ENCODE measurements around the gene TIPRL.
"Not testable (repeated sequence)": the region's sequence is repeated elsewhere in the genome, so short reads cannot be mapped to it uniquely, and the experiment has no call there.

Gene TIPRL

DNA sequence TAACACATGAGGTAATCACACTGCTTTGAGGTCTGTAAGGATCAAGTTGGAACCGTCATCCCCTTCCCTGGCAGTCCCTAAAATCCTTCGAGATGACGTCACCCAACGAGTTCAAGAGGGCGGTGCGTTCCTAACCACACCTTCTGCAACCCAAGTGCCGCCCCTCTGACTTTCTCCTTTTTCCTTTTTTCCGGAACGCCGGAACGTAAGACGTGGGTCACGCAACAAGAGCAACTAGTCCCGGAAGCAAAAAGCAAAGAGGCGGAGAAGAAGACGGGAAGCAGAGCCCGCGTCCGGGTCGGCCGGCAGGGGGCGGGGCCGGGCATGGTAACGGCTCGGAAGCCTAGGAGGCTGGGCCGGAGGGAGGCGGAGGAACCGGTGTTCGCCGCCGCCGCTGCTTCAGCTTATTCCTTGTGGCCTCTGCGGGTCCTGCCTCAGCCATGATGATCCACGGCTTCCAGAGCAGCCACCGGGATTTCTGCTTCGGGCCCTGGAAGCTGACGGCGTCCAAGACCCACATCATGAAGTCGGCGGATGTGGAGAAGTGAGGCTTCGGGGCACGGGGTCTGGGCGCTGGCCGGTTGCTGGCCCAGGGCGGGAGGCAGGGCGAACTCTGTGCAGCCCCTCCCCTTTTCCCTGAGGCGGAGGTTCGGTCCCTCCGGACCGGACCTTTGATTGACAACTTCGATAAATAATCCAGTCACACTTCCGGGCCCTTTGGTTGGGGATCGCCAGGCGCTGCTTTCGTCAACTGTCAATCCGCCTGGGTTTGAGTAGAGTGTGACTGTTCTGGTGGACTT, at the start of gene TIPRL:
TIPRL (plus strand) TSS at position 325 of the 800 bp plus-strand sequence; CDS start at position 441, 116 bp downstream.
- DNase-seq (ENCODE audit: low spot score): peak; percentile 95

DNA sequence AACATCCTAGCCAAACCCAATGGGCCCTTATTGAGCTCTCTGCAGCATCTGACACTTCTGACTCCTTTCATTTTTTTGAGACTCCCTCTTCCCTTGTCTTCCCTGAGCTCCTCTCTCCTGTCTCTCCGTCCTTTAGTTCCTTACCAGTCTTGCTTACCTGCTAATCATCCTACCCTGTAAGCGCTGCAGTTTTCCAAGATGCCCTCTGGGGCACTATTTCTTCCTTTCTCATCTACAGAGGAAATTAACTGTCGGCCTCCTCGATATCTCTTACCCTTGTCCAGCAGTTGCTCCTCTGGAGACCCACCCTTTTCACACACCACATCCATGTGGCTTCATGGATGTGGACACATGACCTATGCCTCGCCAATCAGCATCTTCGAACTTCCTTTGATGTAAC, 48.8 kb upstream of the TIPRL start:
- no peak for DNase-seq (ENCODE audit: low spot score)

GRCh38 chr1:168134132-168134531, 44.6 kb upstream of the TIPRL start:
- no peak for DNase-seq (ENCODE audit: low spot score)

DNA sequence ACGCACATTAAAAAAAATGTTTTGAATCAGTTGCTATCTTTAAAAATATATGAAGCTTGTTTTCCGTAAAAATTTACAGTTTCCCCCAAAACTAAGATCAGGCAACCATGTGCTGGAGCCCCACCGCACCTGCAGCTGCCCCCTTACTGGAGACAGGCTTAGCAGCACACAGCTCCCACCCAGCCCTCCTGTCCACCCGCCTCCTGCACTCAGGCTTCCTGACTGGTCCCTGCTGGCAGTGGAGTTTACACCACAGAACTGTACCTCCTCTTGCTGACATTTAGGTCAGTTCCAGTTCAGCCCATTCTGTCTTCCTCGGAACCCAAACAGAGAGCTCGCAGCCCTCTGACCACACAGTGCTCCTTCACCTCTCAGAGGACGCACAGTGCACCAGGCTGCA, 44.1 kb upstream of the TIPRL start:
- no peak for DNase-seq (ENCODE audit: low spot score)

- DNase-seq (ENCODE audit: low spot score): no peak
These were observed 43.4 kb upstream of the TIPRL start for GRCh38 chr1:168135116-168135920.

DNA sequence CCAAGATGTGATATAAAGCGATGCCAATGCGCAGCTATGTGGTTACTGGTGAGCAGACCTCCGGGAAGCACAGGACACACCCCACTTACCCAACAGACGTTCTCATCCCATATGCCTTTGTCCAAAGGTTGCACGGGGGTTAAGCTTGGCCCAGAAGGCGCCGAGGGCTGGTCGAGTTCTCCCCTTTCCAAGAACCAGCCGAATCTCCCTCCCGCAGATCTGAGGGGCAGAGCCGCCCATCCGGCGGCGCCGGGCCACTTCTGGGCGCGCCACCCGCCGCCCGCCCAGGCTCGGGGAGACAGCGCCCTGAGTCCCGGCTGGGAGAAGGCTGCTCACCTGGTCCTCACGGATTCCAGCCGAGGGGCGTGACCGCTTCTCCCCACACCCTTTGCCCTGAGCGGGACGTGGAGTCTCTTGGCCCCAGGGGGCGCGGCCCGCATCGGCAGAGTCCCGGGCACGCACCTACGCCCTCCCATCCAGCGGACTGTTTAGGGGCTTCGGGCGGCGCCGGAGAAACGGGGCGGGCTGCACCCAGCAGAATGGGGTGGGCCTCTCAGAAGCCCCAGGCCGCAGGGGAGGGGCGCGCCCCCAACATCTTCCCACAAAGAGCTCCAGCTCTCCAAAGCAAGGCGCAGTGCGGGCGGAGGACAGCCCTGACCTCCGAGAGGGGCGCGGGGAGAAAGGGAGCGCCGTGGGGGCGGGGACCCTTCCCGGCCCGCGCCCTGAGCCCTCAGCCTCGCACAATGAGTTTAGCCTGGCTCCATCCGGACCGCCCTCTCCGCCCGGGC, 42.6 kb upstream of the TIPRL start:
- no peak for DNase-seq (ENCODE audit: low spot score)

DNA sequence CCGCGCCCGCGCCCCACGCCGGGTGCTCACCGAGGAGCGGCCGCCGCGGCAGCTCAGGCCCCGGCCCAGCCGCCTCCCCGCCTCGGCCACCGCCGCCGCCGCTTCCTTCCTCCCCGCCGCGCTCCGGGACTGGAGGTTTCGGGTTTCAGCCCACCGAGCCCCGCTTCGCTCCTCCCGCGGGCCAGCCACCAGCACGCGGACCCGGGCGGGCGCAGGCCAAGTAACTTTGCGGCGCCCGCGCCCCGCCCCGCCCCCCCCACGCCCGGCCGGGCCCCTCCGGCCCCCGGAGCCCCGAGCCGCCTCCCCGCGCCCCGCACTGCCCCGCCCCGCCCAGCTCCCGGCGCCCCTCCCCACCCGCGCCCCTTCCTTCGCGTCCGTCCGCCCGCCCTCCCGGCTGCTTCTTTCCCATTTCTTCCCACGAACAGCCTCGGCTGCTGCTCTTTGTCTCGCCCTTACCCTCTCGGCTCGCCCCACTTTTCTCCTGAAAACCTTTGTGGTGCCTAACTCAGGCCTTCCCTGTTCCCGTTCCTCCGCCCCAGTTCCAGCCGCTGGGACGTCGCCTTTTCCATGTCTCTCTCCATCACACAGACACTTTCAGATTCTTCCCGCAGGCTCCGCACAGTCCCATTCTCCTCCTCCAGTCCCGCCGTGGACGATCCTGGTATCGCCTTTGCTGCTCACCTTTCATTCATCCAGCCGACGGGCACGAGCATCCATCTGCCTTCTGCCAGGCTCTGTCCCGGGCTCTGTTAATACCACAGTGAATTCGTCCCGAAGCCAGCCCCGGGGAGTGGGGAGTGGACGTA, 41.9 kb upstream of the TIPRL start, which contains the start of gene GPR161:
GPR161 (minus strand) TSS at position 222 of the 806 bp plus-strand sequence. CDS start 32,080 bp downstream, outside the sequence.
- no peak for DNase-seq (ENCODE audit: low spot score)

- DNase-seq (ENCODE audit: low spot score): no peak
These were observed 41.3 kb upstream of the TIPRL start for GRCh38 chr1:168137515-168137821.

- DNase-seq (ENCODE audit: low spot score): no peak
These were observed 40.6 kb upstream of the TIPRL start for GRCh38 chr1:168138134-168138533.

DNA sequence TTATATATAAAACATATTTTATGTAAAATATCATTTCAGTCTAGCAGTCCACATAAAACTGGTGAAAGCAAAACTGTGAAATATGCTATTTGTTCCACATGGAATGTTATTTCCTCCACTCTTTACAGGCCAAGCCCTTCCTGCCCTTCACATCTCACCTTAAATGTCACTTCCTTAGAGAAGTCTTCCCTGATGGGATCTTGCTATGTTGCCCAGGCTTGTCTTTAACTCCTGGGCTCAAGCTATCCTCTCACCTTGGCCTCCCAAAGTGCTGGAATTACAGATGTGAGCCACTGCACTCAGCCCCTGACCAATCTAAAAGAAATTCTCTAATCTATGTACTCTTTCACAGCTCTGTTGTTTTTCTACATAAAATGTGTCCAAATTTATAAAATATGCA, 39.7 kb upstream of the TIPRL start:
- DNase-seq (ENCODE audit: low spot score): no peak

GRCh38 chr1:168141871-168142385, 36.8 kb upstream of the TIPRL start:
- no peak for DNase-seq (ENCODE audit: low spot score)

GRCh38 chr1:168145184-168146159, 33.3 kb upstream of the TIPRL start:
- peak; percentile 86 for DNase-seq (ENCODE audit: low spot score)

- no peak for DNase-seq (ENCODE audit: low spot score)
These were observed 32.6 kb upstream of the TIPRL start for GRCh38 chr1:168146160-168146539.

- no peak for DNase-seq (ENCODE audit: low spot score)
These were observed 32.1 kb upstream of the TIPRL start for GRCh38 chr1:168146626-168147025.

- no peak for DNase-seq (ENCODE audit: low spot score)
These were observed 29.8 kb upstream of the TIPRL start for GRCh38 chr1:168148916-168149315.

- DNase-seq (ENCODE audit: low spot score): no peak
These were observed 28.5 kb upstream of the TIPRL start for GRCh38 chr1:168150283-168150682.

DNA sequence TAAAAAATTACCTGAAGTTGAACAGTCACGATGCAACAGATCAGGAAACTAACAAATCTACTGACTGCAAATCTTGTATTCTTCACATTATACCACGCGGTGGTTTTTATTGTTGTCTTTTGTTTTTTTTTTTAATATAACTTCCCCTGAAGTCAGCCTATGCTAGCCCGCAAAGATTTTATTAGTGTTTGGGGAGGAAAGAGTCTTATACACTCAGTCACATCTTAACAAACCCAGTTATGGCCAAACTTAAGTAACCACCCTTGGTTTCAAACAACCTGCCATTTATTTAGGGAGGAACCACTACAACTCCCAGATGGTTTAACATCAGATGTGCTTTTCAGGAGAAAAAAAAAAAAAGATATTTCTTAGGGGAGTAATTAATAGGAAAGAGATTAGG, 26.8 kb upstream of the TIPRL start:
- no peak for DNase-seq (ENCODE audit: low spot score)

GRCh38 chr1:168154707-168155106, 24.1 kb upstream of the TIPRL start:
- DNase-seq (ENCODE audit: low spot score): not testable (repeated sequence)

- DNase-seq (ENCODE audit: low spot score): no peak
These were observed 22.9 kb upstream of the TIPRL start for GRCh38 chr1:168155910-168156309.

- DNase-seq (ENCODE audit: low spot score): no peak
These were observed 21.1 kb upstream of the TIPRL start for GRCh38 chr1:168157638-168158037.

Data from CD4-positive, alpha-beta T cell treated with Interleukin-2 at 100 ng/mL for 4 hours (primary cell).